GM19468 (cell line): ENCODE measurements around the gene PIAS1.
"Not testable (repeated sequence)": the region's sequence is repeated elsewhere in the genome, so short reads cannot be mapped to it uniquely, and the experiment has no call there.

Experiments
- ATAC-seq: cut with Tn5 transposase; IDR thresholded peaks from one replicate; pipeline ENCODE4 v1.9.1; 2021; ENCODE audit warnings: mild to moderate bottlenecking, moderate library complexity, moderate number of reproducible peaks; ENCODE audit not compliant: unreplicated experiment; ENCODE audit errors: extremely low read depth

The PIAS1 gene

GRCh38 chr15:68172037-68172436 is 117.9 kb downstream of the PIAS1 start:
- not testable (repeated sequence) for ATAC-seq

GRCh38 chr15:68173119-68173518 is 119.0 kb downstream of the PIAS1 start:
- ATAC-seq = no peak

GRCh38 chr15:68175526-68175925 is 121.4 kb downstream of the PIAS1 start:
- ATAC-seq = no peak

GRCh38 chr15:68176601-68177000 is 122.5 kb downstream of the PIAS1 start:
- no peak for ATAC-seq

DNA sequence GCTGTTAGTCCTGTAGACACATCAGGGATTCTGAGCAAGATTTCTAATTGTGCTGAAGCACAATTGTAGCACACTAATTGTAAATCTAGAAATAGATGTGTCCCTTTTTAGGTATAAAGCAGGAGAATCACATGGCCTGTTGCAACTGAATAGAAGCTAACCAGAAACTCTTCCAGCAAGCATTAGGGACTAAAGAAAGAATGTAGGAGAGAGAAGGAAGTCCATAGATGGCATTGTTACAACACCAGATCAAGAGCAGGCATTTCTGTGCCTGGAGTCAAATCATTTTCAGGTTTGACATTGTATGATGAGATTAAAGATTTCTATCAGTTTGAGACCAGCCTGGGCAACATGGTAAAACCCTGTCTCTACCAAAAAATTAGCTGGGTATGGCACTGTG is 123.6 kb downstream of the PIAS1 start:
- no peak for ATAC-seq

- ATAC-seq = no peak
Observed at GRCh38 chr15:68183616-68184315, 129.7 kb downstream of the PIAS1 start.

DNA sequence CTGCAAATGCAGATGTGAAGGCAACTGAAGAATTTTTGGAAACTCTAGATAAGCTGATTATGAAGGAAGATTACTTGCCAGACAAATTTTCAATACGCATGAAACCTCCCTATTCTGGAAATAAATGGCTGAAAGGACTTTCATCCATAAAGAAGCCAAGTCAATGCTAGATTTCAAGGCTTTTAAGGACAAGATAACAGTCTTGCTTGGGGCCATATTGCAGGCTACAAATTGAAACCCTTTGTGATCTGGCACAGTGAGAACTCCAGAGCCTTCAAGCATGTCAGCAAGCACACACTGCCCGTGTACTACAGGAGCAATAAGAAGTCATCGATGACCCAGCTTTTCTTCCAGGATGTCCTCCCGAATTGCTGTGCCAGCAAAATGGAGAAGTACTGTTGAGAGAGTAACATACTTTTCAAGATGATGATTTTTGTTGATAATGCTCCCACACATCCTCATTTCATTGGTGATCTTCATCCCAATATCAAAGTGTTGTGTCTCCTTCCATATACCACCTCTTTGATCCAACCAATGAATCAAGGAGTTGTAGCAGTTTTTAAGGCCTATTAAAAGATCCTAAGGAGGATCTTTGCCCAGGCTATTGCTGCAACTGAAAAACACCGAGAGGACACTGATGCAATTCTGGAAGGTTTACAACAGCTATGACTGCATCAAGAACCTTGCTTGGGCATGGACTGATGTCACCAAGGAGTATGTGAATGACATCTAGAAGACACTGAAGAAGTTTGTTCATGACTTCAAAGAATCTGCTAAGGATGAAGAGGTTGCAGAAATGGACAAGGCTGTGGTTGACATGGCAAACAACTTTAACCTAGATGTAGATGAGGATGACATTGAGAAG is 130.7 kb downstream of the PIAS1 start:
- ATAC-seq = no peak

DNA sequence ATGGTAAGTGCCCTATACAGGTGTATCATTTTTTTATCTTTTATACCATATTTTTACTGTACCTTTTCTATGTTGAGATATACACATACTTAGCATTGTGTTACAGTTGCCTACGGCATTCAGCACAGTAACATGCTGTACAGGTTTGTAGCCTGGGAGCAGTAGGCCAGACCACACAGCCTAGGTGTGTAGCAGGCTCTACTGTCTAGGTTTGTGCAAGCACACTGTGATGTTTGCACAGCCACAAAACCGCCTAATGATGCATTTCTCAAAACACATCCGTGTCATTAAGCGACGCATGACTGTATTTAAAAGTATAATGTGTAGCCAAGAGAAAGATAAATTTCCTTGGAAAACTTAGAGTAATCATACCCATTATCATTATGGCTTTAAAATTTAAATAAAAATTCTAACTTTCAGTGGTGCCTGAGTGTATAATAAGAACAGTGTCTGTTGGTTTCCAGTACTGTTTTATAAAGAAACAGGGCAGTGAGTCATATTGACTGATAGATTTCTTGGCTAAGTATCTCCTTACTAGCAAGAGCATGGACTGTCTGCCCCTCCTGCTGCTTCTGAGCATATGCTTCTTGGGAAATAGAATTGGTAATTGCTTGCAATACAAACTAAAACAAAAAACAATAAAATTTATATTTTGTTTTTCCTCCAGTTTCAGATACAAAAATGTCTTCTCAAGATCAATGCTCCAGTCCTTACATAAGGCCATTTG is 132.7 kb downstream of the PIAS1 start:
- no peak for ATAC-seq

GRCh38 chr15:68187559-68187958 is 133.4 kb downstream of the PIAS1 start:
- ATAC-seq = no peak

- no peak for ATAC-seq
Observed at GRCh38 chr15:68188647-68189046, 134.5 kb downstream of the PIAS1 start.

- ATAC-seq = no peak
Observed at GRCh38 chr15:68190048-68190447, 135.9 kb downstream of the PIAS1 start.

GRCh38 chr15:68191555-68191954 is 137.4 kb downstream of the PIAS1 start:
- no peak for ATAC-seq

DNA sequence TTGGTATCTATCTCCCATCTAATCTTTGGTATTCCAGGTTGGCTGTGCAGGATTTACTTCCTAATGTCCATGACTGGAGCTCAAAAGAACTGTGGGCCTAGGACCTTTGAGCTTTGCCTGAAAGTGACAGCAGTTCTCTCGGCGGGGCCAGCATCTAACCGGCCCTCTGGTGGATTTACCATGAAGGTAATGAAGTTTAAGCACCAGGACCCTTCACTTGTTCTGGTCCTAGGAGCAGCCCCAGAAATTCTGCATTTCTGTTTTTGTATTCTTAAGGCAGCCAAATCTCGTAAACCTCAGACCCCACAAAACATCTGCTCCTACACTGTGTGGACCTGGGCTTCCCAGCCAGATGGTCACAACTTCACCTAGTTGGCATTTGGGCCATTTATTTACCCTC is 138.0 kb downstream of the PIAS1 start:
- no peak for ATAC-seq

DNA sequence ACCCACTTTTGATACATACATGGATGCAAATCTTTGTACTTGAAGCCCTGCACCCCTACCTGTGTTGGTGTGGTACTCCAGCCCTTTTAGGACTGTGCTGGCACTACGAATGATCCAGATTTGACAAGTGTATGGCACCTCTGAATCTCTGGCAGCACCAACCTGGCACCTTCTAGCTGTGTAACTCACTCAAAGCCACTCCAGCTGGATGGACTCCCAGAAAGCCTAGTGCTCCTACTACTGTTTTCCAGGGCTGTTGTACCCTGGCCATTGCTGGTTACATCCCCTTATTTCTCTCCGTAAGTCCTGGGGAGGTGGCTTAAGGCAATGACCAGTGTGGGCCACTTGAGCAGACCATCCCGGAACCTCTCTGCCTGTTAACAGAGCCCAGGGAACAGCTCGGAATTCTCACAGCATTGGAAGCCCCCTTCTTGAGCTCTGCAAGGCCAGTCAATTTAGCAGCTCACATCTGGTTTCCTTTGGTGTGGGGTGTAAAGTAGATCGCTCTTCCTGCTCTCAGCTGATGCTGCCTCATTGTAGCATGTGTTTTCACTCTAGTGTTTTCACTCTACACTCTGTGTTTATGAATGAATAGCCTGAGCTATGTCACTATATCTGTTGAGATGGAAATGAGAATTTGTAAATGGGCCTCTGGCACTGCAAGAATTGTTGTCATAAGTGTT is 138.8 kb downstream of the PIAS1 start:
- no peak for ATAC-seq

GRCh38 chr15:68195336-68196112 is 141.4 kb downstream of the PIAS1 start:
- no peak for ATAC-seq

DNA sequence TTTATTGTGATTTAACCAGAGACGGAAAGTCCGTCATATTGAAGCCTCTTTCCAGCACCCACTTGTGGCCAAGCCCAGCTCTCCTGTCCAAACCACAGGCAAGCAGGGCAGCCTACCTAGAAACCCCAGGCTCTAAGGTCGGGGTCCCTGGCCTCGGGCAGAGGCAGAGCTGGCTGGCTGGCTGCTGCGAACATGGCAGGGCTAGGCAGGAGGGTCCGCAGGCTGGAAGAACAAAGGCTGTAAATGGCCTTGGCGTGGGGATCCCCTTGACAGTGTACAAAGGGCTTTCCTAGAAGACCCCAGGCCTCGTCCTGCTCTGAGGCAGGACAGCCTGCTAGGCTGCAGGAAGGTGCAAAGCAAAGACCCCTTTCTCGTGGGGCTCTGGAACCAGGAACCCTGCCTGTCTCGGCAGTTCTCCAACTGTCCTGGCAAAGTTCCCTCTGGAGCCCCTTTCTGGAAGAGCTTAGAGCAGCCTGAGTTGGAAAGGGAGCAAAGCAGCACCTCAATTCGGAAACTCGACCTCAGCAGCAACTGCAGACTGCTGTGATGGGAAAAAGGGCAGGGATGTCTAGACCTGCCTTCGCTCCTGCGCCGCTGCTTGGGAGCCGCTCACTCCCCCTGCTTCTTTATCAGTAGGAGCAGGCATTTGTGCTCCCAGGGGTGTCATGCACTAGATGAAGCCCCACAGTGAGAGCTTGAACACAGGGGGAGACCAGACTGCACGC is 142.5 kb downstream of the PIAS1 start:
- no peak for ATAC-seq

DNA sequence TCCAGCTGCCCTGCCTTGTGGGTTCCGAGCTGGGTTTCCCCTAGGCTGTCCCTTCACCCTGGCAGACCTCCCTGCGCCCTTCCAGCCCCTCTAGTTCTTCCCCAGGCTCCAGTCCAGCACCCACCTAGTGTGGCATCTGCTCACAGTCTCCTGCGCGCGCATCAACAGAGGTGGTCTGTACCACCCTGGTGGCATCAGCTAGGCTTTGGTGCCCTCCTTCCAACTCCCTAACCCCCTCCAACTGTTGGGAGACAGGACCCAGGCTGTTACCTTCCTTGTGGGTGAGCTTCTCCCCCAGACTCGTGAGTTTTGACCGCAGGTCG is 143.0 kb downstream of the PIAS1 start:
- no peak for ATAC-seq

- ATAC-seq = no peak
Observed at GRCh38 chr15:68197661-68198437, 143.7 kb downstream of the PIAS1 start.
